OCI-M2 (cell line): ENCODE results near the gene SNX20.

Experiments
- DNase-seq: peaks from one replicate; lab custom pipeline; 2025; ENCODE audit not compliant: unreplicated experiment; lab: John Stamatoyannopoulos, UW

SNX20 gene

DNA sequence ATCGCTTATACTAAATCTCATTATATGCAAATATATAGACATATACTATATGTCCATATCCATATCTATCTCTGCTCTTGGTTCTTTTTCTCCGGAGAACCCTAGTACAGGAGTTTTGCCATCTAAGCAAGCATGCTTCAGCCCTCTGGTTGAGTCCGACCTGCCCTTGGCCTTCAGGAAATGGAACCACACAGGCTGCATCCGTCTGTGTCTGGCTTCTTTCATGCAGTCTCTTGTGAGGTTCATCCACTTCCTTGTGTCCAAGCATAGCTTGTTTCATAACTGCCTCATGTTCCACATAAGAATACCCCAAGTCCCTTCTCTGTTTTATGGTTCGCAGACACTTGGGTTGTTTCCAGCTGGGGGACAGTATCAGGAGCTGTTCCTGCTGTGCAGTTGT, 16.8 kb downstream of the SNX20 start:
- no peak for DNase-seq

DNA sequence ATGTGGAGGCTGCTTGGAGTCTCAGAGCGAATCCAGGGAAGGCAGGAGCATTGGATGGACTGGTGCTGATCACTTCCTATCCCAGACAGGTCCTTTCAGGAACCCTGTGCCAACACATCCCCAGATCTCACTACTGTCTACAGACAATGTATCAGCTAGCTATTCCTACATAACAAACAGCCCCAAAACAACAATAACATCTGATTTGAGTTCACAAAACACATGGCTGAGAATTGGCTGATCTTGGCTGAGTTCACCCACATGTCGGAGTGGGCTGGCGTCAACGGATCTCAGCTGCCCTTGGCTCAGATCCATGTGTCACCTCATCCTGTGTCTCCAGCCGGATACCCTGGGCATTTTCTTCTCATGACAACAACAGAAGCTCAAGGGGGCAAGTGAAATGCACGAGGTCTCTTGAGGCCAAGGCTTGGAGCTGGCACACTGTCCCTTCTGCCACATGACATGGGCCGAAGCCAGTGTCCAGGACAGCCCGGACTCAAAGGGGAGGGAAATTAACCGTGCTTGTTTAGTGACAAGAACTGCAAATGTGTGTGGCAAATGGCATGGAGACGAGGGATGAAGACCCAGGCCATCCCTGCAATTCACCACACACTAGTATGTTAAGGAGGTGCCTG, 18.7 kb downstream of the SNX20 start:
- no peak for DNase-seq

DNA sequence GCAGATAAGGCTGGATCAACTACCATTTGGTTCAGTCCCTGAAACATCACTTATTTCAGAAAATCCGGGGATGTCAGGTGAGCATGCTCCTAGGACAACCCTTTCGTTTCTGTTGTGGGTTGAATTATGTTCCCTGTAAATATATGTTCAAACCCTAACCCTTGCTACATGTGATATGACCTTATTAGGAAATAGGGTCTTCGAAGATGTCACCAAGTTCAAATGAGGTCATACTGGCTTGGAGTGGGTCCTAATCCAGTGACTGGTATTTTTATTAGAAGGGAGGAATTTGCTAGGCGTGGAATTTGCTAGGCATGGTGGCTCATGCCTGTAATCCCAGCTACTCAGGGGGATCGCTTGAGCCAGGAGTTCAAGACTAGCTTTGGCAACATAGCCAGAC, 21.3 kb downstream of the SNX20 start:
- no peak for DNase-seq

DNA sequence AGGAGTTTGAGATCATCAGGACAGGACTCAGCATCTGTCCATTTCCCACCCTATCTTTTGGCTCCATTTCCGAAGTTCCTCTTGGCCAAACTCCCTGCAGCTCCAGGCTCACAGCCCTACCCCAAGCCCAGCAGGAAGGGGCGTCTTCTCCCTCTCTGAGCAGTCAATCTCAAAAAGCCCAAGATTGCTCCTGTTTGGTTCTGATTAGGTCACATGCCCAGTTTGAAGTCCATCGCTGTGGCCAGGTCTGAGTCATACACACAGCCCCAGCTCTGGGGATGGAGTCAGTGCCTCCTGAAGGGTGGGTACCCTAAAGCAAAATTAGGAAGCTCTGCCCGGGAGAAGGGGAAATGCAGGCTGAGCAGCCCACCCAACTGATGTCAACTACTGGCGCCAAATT, 23.9 kb downstream of the SNX20 start:
- DNase-seq: no peak

DNA sequence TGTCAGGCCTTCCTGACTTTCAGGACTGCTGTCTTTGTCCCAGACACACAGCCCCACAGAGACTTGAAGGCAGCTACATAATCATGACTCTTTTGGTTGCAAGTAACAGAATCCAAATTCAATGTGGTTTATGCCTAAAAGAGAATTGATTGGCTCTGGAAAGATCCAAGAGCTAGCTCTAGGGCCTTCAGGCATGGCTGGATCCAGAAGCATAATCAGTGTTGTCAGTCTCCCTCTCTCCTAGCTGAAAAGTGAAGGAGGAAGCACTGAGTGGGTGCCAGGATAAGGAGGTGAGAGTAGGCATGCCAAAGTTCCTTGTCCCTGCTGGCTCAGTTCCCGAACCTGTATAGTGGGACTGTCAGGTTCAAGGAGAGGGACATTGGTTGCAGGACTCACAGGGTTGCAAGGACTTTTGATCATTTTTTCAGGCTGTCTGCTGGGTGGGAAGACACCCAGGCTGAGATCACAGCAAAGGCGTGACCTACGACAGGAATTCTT, 25.5 kb downstream of the SNX20 start:
- DNase-seq: no peak

DNA sequence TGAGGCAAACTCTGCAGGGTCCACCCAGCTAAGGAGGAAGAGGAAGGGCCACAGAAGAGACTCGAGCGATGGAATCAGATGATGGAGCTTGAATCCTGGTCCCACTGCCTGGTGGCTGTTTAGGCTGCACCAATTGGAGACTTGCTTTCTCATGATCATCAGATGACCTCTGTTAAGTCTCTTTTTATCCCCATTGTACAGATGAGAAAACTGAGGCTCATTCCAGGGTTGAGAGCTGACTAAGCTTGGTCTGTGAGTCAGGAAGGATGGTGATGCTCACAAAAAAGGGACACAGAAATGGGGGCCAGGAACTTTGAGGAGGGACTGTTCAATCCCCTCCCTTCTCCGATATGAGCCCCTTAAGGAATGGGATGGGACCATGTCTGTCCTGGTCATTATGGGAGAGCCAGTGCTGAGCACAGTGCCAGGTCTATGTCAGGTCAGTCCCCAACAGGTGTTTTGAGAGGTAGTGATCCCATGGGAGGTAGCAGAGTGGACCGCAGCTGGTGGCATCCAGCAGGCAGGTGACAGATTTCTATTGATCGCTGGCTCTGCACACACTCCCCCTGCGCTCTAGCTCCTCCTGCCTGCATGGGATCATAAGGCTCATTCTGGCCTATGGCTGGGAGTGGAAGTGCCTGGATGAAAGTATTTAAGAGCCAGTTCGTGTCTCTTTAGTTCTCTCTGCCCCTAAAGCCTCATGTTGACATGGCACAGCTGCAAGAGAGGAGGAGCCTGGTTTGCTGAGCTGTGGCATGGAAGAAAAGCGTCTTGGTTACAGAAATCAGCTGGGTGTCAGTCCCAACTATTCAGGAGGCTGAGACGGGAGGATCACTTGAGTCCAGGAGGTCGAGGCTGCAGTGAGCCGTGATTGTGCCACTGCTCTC, 27.2 kb downstream of the SNX20 start:
- no peak for DNase-seq

DNA sequence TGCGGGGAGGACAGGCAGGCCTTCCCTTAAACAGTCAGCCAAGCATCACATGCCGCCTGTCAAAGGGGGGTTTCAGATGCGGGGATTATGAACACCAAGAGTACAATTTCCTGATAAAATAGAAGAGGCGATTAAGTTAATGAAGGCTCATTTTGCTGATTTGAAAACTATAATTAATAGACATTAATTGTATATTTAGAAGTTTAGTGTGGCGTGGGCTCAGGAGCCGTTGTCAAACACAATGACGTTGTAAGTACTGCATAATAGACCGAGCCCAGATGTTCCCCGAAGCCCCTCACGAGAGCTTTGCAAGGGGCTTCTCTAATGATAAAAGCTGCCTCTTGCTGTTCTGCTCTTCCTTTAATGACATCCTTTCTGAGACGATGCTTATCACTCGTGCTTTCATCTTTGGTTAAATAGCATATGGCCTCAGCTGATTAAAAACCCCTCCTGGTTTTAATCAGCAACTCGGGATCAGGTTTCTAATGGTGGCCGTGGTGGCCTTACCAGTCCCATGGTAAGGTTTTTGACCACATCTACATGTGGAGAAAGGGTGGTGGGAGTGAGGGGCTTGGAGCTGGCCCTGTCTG, 28.2 kb downstream of the SNX20 start:
- no peak for DNase-seq

DNA sequence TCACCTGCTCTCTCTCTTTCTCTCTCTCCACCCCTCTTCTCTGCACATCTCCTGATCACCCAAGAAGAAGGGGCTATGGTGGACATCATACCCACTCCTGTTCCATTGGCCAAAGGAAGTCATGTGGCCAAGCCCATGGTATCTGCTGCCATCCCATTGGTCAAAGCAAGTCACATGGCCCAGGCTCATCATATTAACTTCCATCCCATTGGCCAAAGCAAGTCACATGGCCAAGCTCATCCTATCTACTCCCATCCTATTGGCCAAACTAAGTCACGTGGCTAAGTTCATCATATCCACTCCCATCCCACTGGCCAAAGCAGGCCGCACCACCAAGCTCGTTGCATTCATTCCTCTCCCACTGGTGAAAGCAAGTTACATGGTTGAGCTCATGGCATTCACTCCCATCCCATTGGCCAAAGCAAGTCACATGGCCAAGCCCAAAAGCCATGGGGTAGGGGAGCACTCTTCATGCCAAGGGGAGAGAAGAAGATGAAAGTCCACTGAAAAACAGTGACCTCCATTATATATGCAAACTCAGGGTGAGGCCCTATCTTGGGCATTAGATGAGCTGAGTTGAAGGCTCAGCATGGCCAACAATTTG, 29.2 kb downstream of the SNX20 start:
- no peak for DNase-seq

DNA sequence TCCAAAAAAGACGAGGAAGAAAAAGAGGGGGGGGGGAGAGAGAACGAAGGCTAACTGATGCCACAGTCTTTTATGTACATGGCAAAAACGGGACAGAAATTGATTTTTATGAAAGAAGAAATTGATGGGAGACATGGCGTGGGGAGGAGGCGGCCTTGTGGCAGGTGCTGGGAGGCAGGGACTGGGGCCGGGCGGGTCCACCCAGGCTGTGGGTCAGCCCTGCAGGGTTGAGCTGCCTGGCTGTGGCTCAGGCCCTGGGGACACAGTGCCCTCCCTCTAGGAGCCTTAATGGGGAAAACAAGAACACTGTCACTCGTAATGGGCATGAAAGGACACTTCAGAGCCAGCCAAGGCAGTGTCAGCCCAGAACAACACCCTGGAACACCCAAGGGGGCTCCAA, 34.8 kb downstream of the SNX20 start:
- DNase-seq: no peak

DNA sequence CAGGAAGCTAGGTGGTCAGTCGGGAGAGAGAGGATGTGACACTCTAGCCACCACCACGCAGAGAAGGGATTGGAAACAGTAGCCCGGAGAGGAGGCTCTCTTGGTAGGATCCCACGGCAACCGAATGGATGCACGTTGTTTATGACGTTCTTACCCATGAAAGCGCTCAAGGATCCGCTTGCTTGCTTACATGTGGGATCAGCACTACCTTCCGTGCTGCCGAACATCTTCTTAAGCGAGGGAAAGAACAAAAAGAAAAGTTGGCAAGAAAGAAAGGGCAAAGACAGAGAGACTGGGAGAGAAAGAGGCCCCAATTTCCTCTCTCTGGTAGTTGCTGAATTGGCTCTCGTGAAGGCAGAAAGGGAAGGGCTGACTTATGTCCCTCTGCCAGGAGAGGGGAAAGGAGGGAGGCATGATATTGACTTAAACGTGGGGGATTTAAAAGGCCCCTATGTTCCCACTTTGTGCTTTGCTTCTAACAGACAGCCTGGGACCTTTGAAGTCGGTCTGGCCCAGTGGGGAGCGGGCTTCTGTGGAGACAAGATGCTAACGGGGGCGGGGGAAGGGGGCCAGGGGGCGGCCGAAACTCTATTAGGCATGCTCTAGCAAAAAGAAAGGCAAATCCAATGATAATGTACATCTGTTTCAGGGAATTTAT, 35.4 kb downstream of the SNX20 start:
- no peak for DNase-seq

DNA sequence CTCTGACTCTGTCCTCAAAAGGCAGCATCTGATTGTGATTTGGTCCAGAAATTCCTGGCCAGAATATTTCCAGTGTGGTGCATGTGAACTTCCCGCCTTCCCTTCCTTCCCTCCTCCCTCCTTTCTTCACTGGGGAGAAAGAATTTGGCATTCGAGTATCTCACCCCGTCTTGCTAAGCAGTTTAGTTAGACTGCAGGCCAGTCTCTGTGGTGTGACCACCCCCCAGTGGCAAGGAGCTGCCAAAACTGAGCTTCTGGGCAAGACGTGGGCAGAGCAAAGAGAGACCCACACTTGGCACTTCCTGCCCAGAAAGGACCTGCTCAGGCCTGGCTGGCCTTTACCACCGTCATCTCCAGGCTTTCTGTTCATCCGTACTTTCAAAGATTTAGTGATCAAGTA, 36.4 kb downstream of the SNX20 start:
- no peak for DNase-seq

DNA sequence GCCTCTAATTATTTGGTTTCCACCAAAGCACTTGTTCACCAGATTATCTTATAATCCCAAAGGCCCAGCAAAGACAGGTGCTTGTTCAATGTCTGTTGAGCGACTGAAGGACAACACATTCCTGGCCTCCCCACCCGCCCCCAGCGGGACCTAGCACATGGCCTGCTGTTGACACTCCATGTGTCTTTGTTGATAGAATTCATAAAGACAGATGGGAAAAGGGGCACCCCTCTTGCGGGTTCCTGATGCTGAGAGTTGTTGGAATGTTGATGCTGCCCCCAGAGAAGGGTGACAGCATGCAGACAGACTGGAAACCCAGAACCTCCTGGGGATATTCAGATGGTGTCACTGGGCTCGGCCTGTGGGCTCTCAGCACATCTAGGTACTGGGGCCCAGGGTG, 36.9 kb downstream of the SNX20 start:
- DNase-seq: no peak

DNA sequence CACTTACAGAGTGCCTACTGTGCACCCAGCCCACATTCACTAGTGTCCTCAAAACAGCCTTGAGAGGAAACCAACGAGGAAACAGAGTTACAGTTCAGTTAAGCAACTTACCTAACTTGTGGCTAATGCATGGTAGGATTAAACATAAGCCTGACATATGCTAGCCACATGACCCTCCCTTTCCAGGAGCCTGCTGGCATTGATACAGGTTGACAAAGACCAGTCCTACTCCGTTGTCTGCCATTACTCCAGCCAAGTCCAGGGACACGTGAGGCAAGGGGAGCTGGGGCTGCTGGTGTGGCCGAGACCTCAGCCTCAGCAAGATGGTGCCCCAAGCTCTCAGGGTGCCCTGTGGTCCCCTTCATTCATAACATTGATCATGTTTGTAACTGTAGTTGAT, 37.9 kb downstream of the SNX20 start:
- no peak for DNase-seq

DNA sequence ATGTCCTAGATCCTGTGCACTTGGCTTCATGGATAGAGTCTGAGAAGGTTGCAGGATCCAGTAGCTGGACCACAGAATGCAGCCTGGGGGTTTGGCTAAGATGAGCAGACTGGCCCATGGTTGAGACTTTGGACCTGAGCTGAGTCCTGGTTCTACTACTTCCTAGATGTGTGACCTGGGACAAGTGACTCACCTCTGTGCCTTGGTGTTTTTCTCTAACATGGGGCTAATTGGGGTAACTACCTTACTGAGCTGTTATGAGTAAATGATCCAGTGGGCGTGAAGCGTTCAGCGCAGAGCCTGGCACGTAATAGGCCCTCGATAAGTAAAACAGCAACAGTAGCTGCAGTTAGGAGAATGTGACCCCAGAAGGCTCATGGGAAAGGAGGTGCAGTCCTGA, 38.8 kb downstream of the SNX20 start:
- DNase-seq: no peak

DNA sequence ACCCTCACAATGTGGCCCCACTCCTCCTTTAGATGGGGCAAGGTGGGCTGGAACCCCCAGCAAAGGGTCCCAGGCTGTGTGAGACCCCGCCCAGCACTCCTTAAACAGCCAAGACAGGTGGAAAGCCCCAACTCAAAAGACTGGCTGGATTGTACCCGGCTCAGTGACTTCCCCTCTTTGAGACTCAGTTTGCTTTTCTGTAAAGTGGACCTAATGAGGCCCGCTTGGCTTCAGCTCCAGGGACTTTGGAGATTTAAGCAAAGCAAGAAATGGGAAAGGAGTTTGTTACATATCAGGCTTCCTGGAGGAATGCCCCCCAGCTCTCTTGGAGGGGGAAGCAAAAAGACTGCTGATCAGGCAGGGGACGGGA, 39.3 kb downstream of the SNX20 start:
- DNase-seq: no peak

DNA sequence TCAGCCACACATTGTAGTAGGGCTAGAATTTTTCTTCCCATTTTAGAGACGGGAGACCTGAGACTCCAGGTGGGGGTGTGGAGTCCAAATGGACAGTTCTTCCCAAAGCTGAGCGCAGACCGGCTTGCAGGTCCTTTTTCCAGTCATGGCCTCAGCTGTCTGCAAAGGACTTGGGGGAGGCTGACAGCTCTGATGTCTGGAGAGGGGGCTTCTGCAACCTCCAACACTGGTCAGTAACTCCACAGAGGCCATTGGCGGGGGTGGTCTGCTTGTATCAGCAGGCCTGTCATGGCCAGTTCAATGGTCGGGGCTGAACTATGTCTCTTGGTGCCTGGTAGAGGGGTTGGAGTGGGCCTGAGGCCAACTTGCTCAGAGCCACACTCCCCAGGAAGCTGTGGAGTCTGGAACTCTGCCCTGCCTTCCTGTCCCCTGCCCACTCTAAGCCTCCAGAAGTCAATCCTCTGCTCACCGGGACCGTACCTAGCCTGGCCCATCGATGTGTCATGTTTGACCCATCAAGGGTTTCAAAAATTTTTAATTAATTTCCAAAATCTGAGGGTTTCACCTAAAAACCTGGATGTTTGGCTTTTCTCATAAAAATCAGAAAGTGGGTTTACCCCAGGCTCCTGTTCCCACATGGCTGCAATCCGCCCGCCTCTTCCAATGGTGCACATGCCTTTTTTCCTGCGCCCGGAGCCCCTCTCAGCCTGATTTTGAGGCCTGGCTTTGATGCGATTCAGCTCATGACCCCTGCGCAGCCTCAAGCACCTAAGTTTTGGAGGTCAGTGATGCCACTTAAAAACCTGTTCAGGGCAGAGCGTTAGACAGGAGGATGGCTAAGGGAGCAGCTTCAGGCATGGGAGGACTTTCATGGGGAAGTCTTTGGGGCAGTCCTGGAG, 39.9 kb downstream of the SNX20 start:
- DNase-seq: no peak

DNA sequence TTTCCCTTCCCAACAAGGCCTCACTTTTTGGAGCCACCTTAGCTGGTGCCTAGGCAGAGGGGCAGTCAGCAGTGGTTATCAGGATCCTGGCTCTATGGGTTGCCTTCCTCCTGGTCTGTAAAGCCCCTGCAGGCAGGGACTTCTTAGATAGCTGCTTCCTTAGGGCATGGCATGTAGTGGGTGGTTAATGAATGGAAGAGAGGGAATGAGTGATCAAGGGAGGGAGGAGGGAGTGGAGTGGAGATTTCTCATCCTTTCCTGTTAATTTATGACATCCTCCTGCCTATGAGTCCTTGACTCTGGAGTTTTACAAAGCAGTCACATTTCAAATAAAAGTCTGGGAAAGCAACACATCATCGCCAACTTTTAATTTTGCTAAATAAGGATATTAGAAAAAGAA, 40.7 kb downstream of the SNX20 start:
- no peak for DNase-seq

DNA sequence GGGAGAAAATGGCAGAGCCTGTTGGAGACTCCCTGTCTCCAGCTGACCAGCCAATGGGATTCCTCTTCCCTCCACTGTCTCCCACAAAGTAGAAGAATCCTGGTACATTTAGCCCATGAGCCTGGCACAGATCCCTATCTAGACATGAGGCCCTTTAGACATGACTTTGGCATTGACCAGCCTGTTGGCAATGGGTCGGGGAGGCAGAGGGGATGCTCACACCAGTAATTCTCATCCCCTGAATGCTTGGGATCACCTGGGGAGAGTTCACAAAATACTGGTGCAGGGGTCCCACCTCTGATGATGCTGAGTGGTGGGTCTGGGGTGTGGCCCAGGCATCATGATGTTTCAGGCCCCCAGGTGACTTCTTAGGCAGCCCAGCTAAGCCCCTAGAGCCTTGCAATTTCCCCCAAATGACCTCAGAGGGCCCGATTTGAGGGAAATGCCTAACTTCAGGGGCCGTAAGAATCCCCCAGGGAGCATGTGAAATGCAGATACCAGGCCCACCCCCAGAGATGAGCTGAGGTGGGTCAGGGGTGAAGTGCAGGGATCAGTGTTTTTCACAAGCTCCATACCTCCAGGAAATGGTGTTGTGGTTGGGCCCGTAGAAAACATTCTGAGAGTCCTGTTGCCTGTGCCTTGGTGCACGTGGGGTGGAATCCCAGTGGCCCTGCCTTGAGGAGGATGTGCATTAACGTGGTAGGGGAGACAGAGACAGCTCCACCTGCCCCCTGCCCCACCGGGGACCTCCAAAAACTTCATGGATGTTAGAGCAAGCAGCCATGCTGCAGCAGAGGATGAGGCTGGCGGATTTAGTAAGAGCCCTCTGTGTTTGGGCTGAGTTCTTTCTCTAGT, 42.1 kb downstream of the SNX20 start:
- DNase-seq: no peak
